ENCODE results near the gene ZNF837. TPM values are rescaled to one million over a fixed set of nuclear protein-coding genes. Genes with fewer than 3 reads are reported as not detected.
A peak's percentile ranks its signal among the peaks of the same experiment; 100 is the strongest.
"Not testable (repeated sequence)": the region's sequence is repeated elsewhere in the genome, so short reads cannot be mapped to it uniquely, and the experiment has no call there.

Gene ZNF837
- total RNA-seq, 1 donor from 2014 or later = 1.5 TPM

- no peak for DNase-seq
These were observed 30.6 kb downstream of the ZNF837 start for GRCh38 chr19:58350001-58350861.

GRCh38 chr19:58349590-58349989, 31.2 kb downstream of the ZNF837 start:
- no peak for DNase-seq

GRCh38 chr19:58348080-58348479, 32.8 kb downstream of the ZNF837 start:
- DNase-seq = not testable (repeated sequence)

- DNase-seq = peak; percentile 63
These were observed 33.6 kb downstream of the ZNF837 start for GRCh38 chr19:58346961-58347929.

- DNase-seq = no peak
These were observed 35.3 kb downstream of the ZNF837 start for GRCh38 chr19:58345558-58345957.

- DNase-seq = no peak
These were observed 41.8 kb downstream of the ZNF837 start for GRCh38 chr19:58338825-58339558.

- DNase-seq = no peak
These were observed 42.5 kb downstream of the ZNF837 start for GRCh38 chr19:58338336-58338735.

GRCh38 chr19:58336820-58337219, 44.0 kb downstream of the ZNF837 start:
- DNase-seq = no peak

GRCh38 chr19:58336216-58336615, 44.6 kb downstream of the ZNF837 start:
- no peak for DNase-seq

- DNase-seq = no peak
These were observed 45.2 kb downstream of the ZNF837 start for GRCh38 chr19:58335630-58336029.

- no peak for DNase-seq
These were observed 46.1 kb downstream of the ZNF837 start for GRCh38 chr19:58334691-58335249.

- DNase-seq = no peak
These were observed 48.1 kb downstream of the ZNF837 start for GRCh38 chr19:58332697-58333096.

GRCh38 chr19:58330458-58330857, 50.4 kb downstream of the ZNF837 start:
- peak; percentile 50 for DNase-seq

- DNase-seq = no peak
These were observed 51.8 kb downstream of the ZNF837 start for GRCh38 chr19:58328999-58329398.

GRCh38 chr19:58326914-58327726, 53.7 kb downstream of the ZNF837 start, which contains the start of gene ZSCAN22:
Gene ZSCAN22, plus strand, starts transcription at chr19:58326994. Its CDS starts 7,809 bp downstream, at chr19:58334803.
- DNase-seq = peak; percentile 98

GRCh38 chr19:58326501-58326913, 54.3 kb downstream of the ZNF837 start:
- DNase-seq = no peak

- DNase-seq = no peak
These were observed 55.4 kb downstream of the ZNF837 start for GRCh38 chr19:58325311-58326022.

- DNase-seq = no peak
These were observed 61.6 kb downstream of the ZNF837 start for GRCh38 chr19:58319241-58319640.

GRCh38 chr19:58318297-58318696, 62.5 kb downstream of the ZNF837 start:
- no peak for DNase-seq

Measured in tongue (tissue), 2 donors.